Ovary (tissue), 3 donors: ENCODE measurements around the gene GRM5.
"Not testable (repeated sequence)": the region's sequence is repeated elsewhere in the genome, so short reads cannot be mapped to it uniquely, and the experiment has no call there.

Experiments
- EP300 ChIP-seq: sonication (generic); formaldehyde crosslinking; IDR thresholded peaks from one replicate; pipeline ENCODE4 v1.6.1; 2017; ENCODE audit warnings: antibody characterized with exemption
- POLR2A ChIP-seq: fragments of 450-650 bp; IDR thresholded peaks from one replicate; pipeline ENCODE4 v1.6.1; 2017; ENCODE audit warnings: antibody characterized with exemption, mild to moderate bottlenecking, moderate library complexity
- TF ChIP-seq, protein P1 (sequence below), 3 donors: fragments of 450-650 bp in 2 of 3; fragments of 200-600 bp in 1 of 3; IDR thresholded peaks; one replicate each; pipeline versions ENCODE4 v1.5.1 to v1.8.0; 2016 to 2022; ENCODE audit warnings: antibody characterized with exemption in 3 of 3, mild to moderate bottlenecking in 1 of 3
- donor health status: DM: no; HTN: no; CAD: no.

- TF ChIP-seq, protein P1, sequence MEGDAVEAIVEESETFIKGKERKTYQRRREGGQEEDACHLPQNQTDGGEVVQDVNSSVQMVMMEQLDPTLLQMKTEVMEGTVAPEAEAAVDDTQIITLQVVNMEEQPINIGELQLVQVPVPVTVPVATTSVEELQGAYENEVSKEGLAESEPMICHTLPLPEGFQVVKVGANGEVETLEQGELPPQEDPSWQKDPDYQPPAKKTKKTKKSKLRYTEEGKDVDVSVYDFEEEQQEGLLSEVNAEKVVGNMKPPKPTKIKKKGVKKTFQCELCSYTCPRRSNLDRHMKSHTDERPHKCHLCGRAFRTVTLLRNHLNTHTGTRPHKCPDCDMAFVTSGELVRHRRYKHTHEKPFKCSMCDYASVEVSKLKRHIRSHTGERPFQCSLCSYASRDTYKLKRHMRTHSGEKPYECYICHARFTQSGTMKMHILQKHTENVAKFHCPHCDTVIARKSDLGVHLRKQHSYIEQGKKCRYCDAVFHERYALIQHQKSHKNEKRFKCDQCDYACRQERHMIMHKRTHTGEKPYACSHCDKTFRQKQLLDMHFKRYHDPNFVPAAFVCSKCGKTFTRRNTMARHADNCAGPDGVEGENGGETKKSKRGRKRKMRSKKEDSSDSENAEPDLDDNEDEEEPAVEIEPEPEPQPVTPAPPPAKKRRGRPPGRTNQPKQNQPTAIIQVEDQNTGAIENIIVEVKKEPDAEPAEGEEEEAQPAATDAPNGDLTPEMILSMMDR (IDR thresholded peaks at IDR 0.05): not testable (repeated sequence)
- TF ChIP-seq POLR2A, EP300: not testable (repeated sequence)
These were observed 148.7 kb downstream of the GRM5 start for GRCh38 chr11:88917065-88917464.
